Activated T-helper 2 cell treated with anti-CD3 and anti-CD28 coated beads, Interferon-gamma antibody, Interleukin-2, Interleukin-4, amounts not matched to agents 10 μg/mL and 5 μg/mL and 100 μg/mL, durations not matched to agents 14 hours and 24 hours and 36 hours (primary cell): ENCODE data around the gene MAP4K2. TPM values are rescaled to one million over a fixed set of nuclear protein-coding genes. Genes with fewer than 3 reads are reported as not detected.

ENCODE experiments used
- DNase-seq: peaks from one replicate; pipeline ENCODE4 v3.0.0; 2021; ENCODE audit warnings: low spot score
- H3K27ac Mint-ChIP-seq: one replicate; pipeline ENCODE4 v1.8.0; 2021; ENCODE audit warnings: mixed read lengths
- H3K27me3 Mint-ChIP-seq: one replicate; pipeline ENCODE4 v1.8.0; 2021; ENCODE audit warnings: low read depth, mixed read lengths
- H3K36me3 Mint-ChIP-seq: one replicate; pipeline ENCODE4 v1.8.0; 2021; ENCODE audit warnings: low read depth, mixed read lengths
- H3K4me1 Mint-ChIP-seq: one replicate; pipeline ENCODE4 v1.8.0; 2021; ENCODE audit warnings: low read depth, mixed read lengths
- H3K4me3 Mint-ChIP-seq: one replicate; pipeline ENCODE4 v1.8.0; 2021; ENCODE audit warnings: low read depth, mild to moderate bottlenecking, moderate library complexity, mixed read lengths
- H3K9me3 Mint-ChIP-seq: one replicate; pipeline ENCODE4 v1.8.0; 2021; ENCODE audit warnings: mixed read lengths
- intact Hi-C: fragments of 100-400 bp; cut with micrococcal nuclease; formaldehyde crosslinking; loops from one replicate; pipeline ENCODE4 v1.15.1; 2023
- total RNA-seq: library from RNA; stranded (reverse); gene quantifications from 2 replicates; pipeline ENCODE4 v1.2.3, GENCODE V29; 2022

MAP4K2 gene
- total RNA-seq, 1 donor from 2014 or later, result 72.1 TPM

- peak overlapping the region; percentile 60 for H3K27ac Mint-ChIP-seq
- H3K36me3 Mint-ChIP-seq, result no peaks in the 10 kb centered on the region
- peak overlapping the region; percentile 77 for H3K4me3 Mint-ChIP-seq
- DNase-seq, result no peak
- intact Hi-C loops, result no loop called here
- no peaks in the 10 kb centered on the region for H3K9me3 Mint-ChIP-seq
- no peaks in the 10 kb centered on the region for H3K27me3 Mint-ChIP-seq
- peaks cover 18% of the 10 kb centered on the region for H3K4me1 Mint-ChIP-seq
Observed at GRCh38 chr11:64843686-64844329, 40.8 kb upstream of the MAP4K2 start.

GRCh38 chr11:64842851-64843685, 40.1 kb upstream of the MAP4K2 start:
- Mint-ChIP-seq H3K27me3 (no peaks in the 10 kb centered on the region), H3K9me3 (no peaks in the 10 kb centered on the region), H3K4me3 (peak overlapping the region; percentile 49), H3K4me1 (peaks cover 13% of the 10 kb centered on the region), H3K27ac (no peak overlapping the region), H3K36me3 (no peaks in the 10 kb centered on the region)
- DNase-seq, result no peak
- intact Hi-C loops, result no loop called here

GRCh38 chr11:64842366-64842759, 39.3 kb upstream of the MAP4K2 start:
- peaks cover 11% of the 10 kb centered on the region for H3K4me1 Mint-ChIP-seq
- no peak overlapping the region for H3K4me3 Mint-ChIP-seq
- intact Hi-C loops, result no loop called here
- H3K27ac Mint-ChIP-seq, result no peak overlapping the region
- H3K36me3 Mint-ChIP-seq, result no peaks in the 10 kb centered on the region
- H3K9me3 Mint-ChIP-seq, result no peaks in the 10 kb centered on the region
- DNase-seq, result no peak
- H3K27me3 Mint-ChIP-seq, result no peaks in the 10 kb centered on the region

GRCh38 chr11:64841592-64842365, 38.8 kb upstream of the MAP4K2 start:
- Mint-ChIP-seq H3K27ac (no peak overlapping the region), H3K27me3 (no peaks in the 10 kb centered on the region), H3K36me3 (no peaks in the 10 kb centered on the region), H3K4me1 (peaks cover 8% of the 10 kb centered on the region), H3K9me3 (no peaks in the 10 kb centered on the region), H3K4me3 (no peak overlapping the region)
- intact Hi-C loops, result no loop called here
- no peak for DNase-seq

- Mint-ChIP-seq H3K27me3 (no peaks in the 10 kb centered on the region), H3K4me3 (no peak overlapping the region), H3K4me1 (peaks cover 6% of the 10 kb centered on the region), H3K36me3 (no peaks in the 10 kb centered on the region), H3K27ac (no peak overlapping the region), H3K9me3 (no peaks in the 10 kb centered on the region)
- intact Hi-C loops, result no loop called here
- DNase-seq, result no peak
Observed at GRCh38 chr11:64839887-64840782, 37.1 kb upstream of the MAP4K2 start.

- Mint-ChIP-seq H3K4me3 (no peak overlapping the region), H3K36me3 (no peaks in the 10 kb centered on the region), H3K4me1 (peaks cover 3% of the 10 kb centered on the region), H3K9me3 (no peaks in the 10 kb centered on the region), H3K27ac (no peak overlapping the region), H3K27me3 (no peaks in the 10 kb centered on the region)
- DNase-seq, result no peak
- intact Hi-C loops, result no loop called here
Observed at GRCh38 chr11:64839335-64839734, 36.3 kb upstream of the MAP4K2 start.

GRCh38 chr11:64838600-64839334, 35.8 kb upstream of the MAP4K2 start:
- Mint-ChIP-seq H3K27me3 (no peaks in the 10 kb centered on the region), H3K4me1 (peaks cover under 1% of the 10 kb centered on the region), H3K9me3 (no peaks in the 10 kb centered on the region), H3K4me3 (no peak overlapping the region), H3K27ac (no peak overlapping the region), H3K36me3 (no peaks in the 10 kb centered on the region)
- intact Hi-C loops, result no loop called here
- DNase-seq, result no peak

GRCh38 chr11:64837887-64838351, 34.9 kb upstream of the MAP4K2 start:
- no peaks in the 10 kb centered on the region for H3K4me1 Mint-ChIP-seq
- H3K36me3 Mint-ChIP-seq, result no peaks in the 10 kb centered on the region
- no peak overlapping the region for H3K27ac Mint-ChIP-seq
- intact Hi-C loops, result no loop called here
- no peak for DNase-seq
- no peaks in the 10 kb centered on the region for H3K9me3 Mint-ChIP-seq
- H3K27me3 Mint-ChIP-seq, result no peaks in the 10 kb centered on the region
- no peak overlapping the region for H3K4me3 Mint-ChIP-seq

- Mint-ChIP-seq H3K27ac (no peak overlapping the region), H3K36me3 (no peaks in the 10 kb centered on the region), H3K4me1 (no peaks in the 10 kb centered on the region), H3K4me3 (no peak overlapping the region), H3K27me3 (no peaks in the 10 kb centered on the region), H3K9me3 (no peaks in the 10 kb centered on the region)
- DNase-seq, result no peak
- intact Hi-C loops, result no loop called here
Observed at GRCh38 chr11:64836448-64837072, 33.5 kb upstream of the MAP4K2 start.

- intact Hi-C loops, result no loop called here
- Mint-ChIP-seq H3K9me3 (no peaks in the 10 kb centered on the region), H3K4me3 (no peak overlapping the region), H3K4me1 (no peaks in the 10 kb centered on the region), H3K27ac (no peak overlapping the region), H3K27me3 (no peaks in the 10 kb centered on the region), H3K36me3 (no peaks in the 10 kb centered on the region)
- no peak for DNase-seq
Observed at GRCh38 chr11:64835616-64836447, 32.8 kb upstream of the MAP4K2 start.
